Activated naive CD4-positive, alpha-beta T cell (primary cell): ENCODE results near the gene UNKL.

ENCODE experiments used
- DNase-seq, 4 experiments: peaks; one replicate each; lab custom pipeline; 2025; lab: John Stamatoyannopoulos, UW

The UNKL gene

GRCh38 chr16:1375741-1376410 is 38.6 kb downstream of the UNKL start:
- DNase-seq = no peak

- DNase-seq = no peak
These were observed 39.2 kb downstream of the UNKL start for GRCh38 chr16:1375298-1375640.

GRCh38 chr16:1374418-1375297 is 39.8 kb downstream of the UNKL start:
- no peak for DNase-seq

- no peak for DNase-seq
These were observed 42.1 kb downstream of the UNKL start for GRCh38 chr16:1372292-1372950.

GRCh38 chr16:1371054-1371978 is 43.2 kb downstream of the UNKL start:
- DNase-seq = no peak

- no peak for DNase-seq
These were observed 46.9 kb downstream of the UNKL start for GRCh38 chr16:1367486-1368174.

- DNase-seq = no peak
These were observed 47.7 kb downstream of the UNKL start for GRCh38 chr16:1366712-1367299.

- DNase-seq = no peak
These were observed 48.3 kb downstream of the UNKL start for GRCh38 chr16:1366060-1366711.

GRCh38 chr16:1364510-1364909 is 50.0 kb downstream of the UNKL start:
- DNase-seq = no peak

- DNase-seq = peak in 3 of 4 experiments; percentile 23 to 66 (median 53)
These were observed 50.9 kb downstream of the UNKL start for GRCh38 chr16:1363501-1364041.

GRCh38 chr16:1362807-1363206 is 51.7 kb downstream of the UNKL start:
- DNase-seq = no peak

- no peak for DNase-seq
These were observed 52.7 kb downstream of the UNKL start for GRCh38 chr16:1361685-1362360.

GRCh38 chr16:1357906-1358566 is 56.5 kb downstream of the UNKL start:
- no peak for DNase-seq

- no peak for DNase-seq
These were observed 58.2 kb downstream of the UNKL start for GRCh38 chr16:1356061-1356900.

GRCh38 chr16:1355591-1355990 is 58.9 kb downstream of the UNKL start:
- no peak for DNase-seq

- DNase-seq = no peak
These were observed 59.5 kb downstream of the UNKL start for GRCh38 chr16:1354815-1355540.
